Muscle of back (tissue), 11 donors: ENCODE data around the gene NETO1. TPM values are rescaled to one million over a fixed set of nuclear protein-coding genes. Genes with fewer than 3 reads are reported as not detected.

Source experiments
- DNase-seq, 3 donors: peaks; one replicate each; pipeline versions ENCODE4 v3.0.0 to v3.0.0-alpha.2; 2013
- polyA plus RNA-seq, 10 donors: library from polyadenylated mRNA; unstranded; fragments of 120-200 nt; gene quantifications; one replicate each; pipeline ENCODE4 v1.2.1, GENCODE V29; 2013; ENCODE audit not compliant: insufficient read length in 10 of 10

Gene NETO1
- polyA plus RNA-seq, 10 donors: 0.08 to 0.96 (median 0.50) TPM; not detected in 5

GRCh38 chr18:72727776-72728175 lies 140.0 kb downstream of the NETO1 start:
- DNase-seq: no peak

GRCh38 chr18:72727038-72727655 lies 140.6 kb downstream of the NETO1 start:
- peak; percentile 3 to 9 (median 3) for DNase-seq

- DNase-seq: no peak
These were observed 141.6 kb downstream of the NETO1 start for GRCh38 chr18:72726201-72726600.

GRCh38 chr18:72721330-72721729 lies 146.5 kb downstream of the NETO1 start:
- DNase-seq: no peak

GRCh38 chr18:72720116-72720515 lies 147.7 kb downstream of the NETO1 start:
- no peak for DNase-seq

- no peak for DNase-seq
These were observed 163.6 kb downstream of the NETO1 start for GRCh38 chr18:72704202-72704601.

GRCh38 chr18:72700961-72701710 lies 166.7 kb downstream of the NETO1 start:
- peak in 2 of 3 donors; percentile 8 to 26 for DNase-seq

- no peak for DNase-seq
These were observed 170.1 kb downstream of the NETO1 start for GRCh38 chr18:72697706-72698105.

GRCh38 chr18:72692595-72692994 lies 175.2 kb downstream of the NETO1 start:
- DNase-seq: peak in 1 of 3 donors; percentile 4
